GM10248 (cell line): ENCODE measurements around the gene SMIM41.
A peak's percentile ranks its signal among the peaks of the same experiment; 100 is the strongest.

ENCODE experiments used
- CTCF ChIA-PET: fragments of 300-600 bp; sonication (Branson Sonifier 250); formaldehyde crosslinking; extraction: SDS; loops from one replicate; lab custom pipeline; 2021; ENCODE audit warnings: antibody characterized with exemption; lab: Yijun Ruan, JAX
- POLR2A ChIA-PET: fragments of 350-650 bp; sonication (Branson Sonifier 250); formaldehyde crosslinking; extraction: SDS; loops from one replicate; lab custom pipeline; 2020; ENCODE audit warnings: antibody characterized with exemption; lab: Yijun Ruan, JAX
- DNase-seq: peaks from one replicate; pipeline ENCODE4 v3.0.0; 2012; ENCODE audit errors: extremely low spot score
- TF ChIP-seq, protein P1 (sequence below): IDR thresholded peaks from 2 replicates; pipeline ENCODE4 v1.5.1; 2012; ENCODE audit warnings: mild to moderate bottlenecking, low read depth; ENCODE audit errors: extremely low read depth, missing control alignments, control extremely low read depth

The SMIM41 gene

DNA sequence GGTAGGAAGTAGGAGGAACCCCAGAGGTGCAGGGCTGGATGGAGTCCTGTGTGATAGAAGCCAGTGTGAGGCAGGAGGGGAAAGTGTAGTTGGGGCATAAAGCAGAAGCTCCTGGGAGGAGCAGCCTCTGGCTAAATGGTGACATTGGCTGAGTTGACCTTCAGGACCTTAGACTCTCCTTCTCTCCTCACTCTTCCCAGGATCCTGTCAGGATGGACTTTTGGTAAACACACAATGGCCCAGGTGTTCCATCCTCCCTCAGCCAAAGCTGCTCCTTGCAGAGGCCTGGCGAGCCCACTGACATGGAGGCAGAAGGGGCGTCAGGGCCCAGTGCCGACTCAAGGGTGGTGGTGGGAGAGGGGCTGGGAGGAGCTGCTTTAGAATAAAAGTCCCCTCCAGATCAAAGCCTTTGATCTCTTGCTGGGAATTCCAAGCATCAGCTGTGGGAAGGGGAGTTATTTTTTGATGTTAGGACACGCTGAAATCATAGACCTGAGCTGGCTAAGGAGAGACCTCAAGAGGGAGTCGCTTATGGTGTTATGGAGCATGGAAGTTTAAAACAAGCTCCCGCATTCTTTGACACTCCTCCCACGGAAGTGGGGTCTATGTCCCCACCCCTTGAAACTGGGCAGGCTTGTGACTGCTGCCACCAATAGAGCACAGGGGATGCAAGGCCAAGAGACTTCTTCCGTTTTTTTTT lies 44.1 kb downstream of the SMIM41 start:
- TF ChIP-seq, protein P1, sequence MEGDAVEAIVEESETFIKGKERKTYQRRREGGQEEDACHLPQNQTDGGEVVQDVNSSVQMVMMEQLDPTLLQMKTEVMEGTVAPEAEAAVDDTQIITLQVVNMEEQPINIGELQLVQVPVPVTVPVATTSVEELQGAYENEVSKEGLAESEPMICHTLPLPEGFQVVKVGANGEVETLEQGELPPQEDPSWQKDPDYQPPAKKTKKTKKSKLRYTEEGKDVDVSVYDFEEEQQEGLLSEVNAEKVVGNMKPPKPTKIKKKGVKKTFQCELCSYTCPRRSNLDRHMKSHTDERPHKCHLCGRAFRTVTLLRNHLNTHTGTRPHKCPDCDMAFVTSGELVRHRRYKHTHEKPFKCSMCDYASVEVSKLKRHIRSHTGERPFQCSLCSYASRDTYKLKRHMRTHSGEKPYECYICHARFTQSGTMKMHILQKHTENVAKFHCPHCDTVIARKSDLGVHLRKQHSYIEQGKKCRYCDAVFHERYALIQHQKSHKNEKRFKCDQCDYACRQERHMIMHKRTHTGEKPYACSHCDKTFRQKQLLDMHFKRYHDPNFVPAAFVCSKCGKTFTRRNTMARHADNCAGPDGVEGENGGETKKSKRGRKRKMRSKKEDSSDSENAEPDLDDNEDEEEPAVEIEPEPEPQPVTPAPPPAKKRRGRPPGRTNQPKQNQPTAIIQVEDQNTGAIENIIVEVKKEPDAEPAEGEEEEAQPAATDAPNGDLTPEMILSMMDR, result no peak
- DNase-seq, result peak; percentile 39
- POLR2A ChIA-PET, result no interaction called here
- CTCF ChIA-PET, result interaction anchor here (0.8 to 6.0 kb wide), 15 partner anchors 8 to 873 kb away, joined by 3 to 186 read pairs (median 4); partner anchors contain the start of gene NR4A1

DNA sequence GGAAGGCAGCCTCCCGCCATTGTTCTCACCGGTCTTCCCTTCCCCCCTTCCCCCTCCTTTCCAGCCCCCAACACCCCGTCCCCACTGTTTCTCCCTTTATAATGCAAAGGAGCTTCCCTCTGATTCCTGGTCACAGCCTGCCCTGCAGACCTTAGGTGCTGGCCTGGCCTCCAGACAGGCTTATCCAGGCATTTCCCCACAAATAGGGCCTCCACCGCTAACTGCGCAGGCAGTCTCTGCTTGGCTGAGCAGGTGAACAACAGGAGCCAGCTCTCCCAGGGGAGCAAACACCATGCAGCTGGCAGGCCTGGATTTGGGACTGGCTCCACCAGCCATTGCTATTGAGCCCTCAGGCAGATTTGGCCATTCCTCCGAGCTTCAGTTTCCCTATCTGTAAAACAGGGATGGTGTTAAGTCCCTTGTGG lies 46.0 kb downstream of the SMIM41 start:
- TF ChIP-seq, protein P1, result no peak
- CTCF ChIA-PET, result interaction anchor here (1.0 to 6.0 kb wide), 7 partner anchors 9 to 203 kb away, joined by 3 to 186 read pairs (median 5); no protein-coding TSS in a partner anchor
- no peak for DNase-seq
- POLR2A ChIA-PET, result no interaction called here

DNA sequence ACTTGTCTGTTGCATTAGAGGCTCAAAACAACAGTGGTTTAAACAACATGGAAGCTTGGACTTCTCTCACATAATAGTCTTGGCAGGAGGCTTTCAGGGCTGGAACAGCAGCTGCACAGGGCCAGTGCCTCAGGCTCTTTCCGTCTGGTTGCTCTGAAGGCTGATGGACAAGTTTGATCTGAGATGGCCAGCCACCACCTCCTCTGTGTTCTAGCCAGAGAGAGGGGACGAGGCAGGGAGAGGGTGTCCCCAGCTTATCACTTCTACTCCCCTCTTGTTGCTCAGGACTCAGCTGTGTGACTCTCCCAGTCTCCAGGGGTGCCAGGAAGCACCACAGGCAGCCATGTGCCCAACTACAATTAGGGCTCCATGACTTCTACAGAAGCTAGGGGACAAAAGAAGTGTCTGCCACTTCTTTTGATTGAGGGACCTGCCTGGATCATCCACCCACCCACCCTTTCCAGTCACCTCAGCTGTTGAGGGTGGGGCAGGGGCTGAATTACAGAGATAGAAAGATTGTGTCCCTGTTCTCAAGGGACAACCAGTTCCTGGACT lies 46.6 kb downstream of the SMIM41 start:
- DNase-seq, result peak; percentile 7
- CTCF ChIA-PET, result interaction anchor here (1.0 to 6.0 kb wide), 6 partner anchors 10 to 202 kb away, joined by 3 to 186 read pairs (median 4); no protein-coding TSS in a partner anchor
- TF ChIP-seq, protein P1, result no peak
- POLR2A ChIA-PET, result no interaction called here

DNA sequence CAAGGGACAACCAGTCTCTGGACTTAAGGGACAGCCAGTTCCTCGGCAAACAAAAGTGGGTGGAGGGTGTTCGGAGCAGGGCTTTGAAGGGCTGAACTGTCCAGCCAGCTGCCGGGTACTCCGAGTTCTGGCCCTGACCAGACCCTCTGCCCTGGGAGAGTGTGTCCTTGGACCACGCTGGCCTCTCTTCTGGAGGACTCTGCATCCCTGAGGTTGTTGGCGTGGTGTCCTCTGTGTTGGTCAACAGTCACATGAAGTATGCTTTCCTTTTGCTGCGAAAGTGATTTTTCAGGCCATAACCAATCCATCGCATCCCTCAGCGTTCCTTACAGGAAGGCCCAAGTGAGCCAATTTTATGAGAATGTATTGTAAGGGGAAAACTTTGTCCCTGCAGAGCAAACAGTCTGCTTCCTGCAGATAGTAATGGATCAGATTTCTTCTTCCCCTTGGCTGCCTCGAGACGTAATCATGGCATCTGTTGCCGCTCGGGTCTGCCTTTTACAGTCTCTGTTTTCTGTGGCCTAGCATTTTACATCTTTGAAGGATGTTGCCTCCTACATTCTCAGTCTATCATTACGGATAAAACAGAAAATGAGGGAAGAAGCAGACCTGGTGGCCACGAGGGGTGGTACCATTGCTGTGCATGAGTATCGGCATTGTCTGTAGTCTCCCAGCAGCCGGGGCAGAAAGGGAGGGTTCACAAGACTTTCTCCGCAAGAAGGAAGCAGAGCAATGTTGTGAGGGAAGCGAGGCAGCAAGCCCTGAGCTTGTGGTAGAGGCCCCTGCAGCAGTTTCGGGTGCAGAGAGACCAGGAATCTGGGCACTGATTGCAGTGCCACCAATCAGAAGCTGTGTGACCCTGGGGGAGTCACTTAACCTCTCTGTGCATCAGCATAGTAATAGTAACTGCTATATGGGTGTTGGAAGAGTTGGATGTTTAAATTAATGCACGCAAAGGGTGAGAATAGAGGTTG lies 47.4 kb downstream of the SMIM41 start:
- CTCF ChIA-PET, result interaction anchor here (1.0 to 6.0 kb wide), 8 partner anchors 44 to 758 kb away, joined by 3 to 186 read pairs (median 4); no protein-coding TSS in a partner anchor
- POLR2A ChIA-PET, result no interaction called here
- TF ChIP-seq, protein P1, result no peak
- no peak for DNase-seq

DNA sequence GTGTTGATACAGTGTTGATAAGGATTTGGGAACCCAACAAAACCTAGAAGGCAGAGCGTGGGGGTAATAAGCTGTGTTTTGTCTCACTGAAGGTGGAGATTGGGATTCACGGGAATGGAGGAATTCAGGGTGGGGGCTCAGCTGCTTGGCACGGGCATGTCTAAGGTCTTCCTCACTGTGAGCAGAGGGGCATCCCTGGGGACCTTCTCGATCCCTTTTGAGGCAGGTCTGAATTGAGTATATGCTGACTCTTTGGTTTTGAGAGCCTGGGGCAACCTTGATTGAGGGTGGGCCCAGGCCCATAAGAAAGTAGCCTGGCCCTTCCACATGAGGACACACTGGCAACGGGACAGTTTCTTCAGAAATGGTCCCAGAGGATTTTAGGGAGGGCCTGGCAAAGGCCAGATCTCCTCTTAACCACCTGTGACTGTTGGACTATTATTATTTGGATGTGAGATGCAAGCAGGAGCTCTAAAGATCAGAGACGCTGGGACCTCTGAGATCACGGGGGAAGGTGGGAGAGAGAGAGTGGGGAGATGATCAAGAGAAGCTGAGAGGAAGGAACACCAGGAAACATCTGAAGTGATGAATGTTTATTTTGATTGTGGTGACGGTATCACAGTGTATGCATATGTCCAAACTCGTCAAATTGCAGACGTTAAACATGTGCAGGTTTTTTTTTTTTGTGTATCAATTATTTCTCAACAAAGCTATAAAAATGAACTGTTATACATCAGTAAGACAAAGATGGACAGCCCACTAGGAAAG lies 48.4 kb downstream of the SMIM41 start:
- ChIA-PET CTCF (interaction anchor here (0.7 to 1.8 kb wide), 9 partner anchors 9 to 757 kb away, joined by 3 to 14 read pairs (median 3); no protein-coding TSS in a partner anchor), POLR2A (no interaction called here)
- TF ChIP-seq, protein P1, result no peak
- DNase-seq, result no peak

DNA sequence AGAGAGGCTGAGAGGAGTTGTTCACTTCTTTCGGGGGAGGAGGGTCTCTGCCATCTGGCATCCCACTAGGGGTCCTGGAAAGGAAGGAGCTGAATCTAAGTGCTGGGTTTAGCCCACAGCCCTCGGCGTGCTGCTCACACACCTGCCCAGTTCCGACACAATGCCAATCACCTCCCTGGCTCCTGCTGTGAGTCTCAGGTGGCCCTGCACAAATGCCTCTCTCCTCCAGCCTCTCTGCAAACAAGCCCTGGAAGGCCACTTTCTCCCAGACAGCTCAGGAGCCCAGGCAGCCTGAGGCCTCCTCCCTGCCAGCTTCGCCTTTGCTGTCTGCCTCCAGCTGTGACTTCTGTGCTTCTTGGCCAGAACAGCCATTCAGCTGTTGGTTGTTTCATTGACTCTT lies 51.2 kb downstream of the SMIM41 start:
- ChIA-PET POLR2A (no interaction called here), CTCF (interaction anchor here (2.0 to 3.5 kb wide), 2 partner anchors 8 to 105 kb away, joined by 8 to 15 read pairs; no protein-coding TSS in a partner anchor)
- peak; percentile 9 for DNase-seq
- TF ChIP-seq, protein P1, result no peak
